GM23338 (cell line): ENCODE measurements around the gene WDR17. TPM values are rescaled to one million over a fixed set of nuclear protein-coding genes. Genes with fewer than 3 reads are reported as not detected.
A peak's percentile ranks its signal among the peaks of the same experiment; 100 is the strongest.

Experiments
- ATAC-seq: fragments of 200-7000 bp; cut with Tn5 transposase; 3 replicates; pipeline ENCODE4 v1.9.1; 2020
- DNase-seq: peaks from one replicate; pipeline ENCODE4 v3.0.0-alpha.2; 2015; ENCODE audit warnings: low spot score
- H2AFZ ChIP-seq: fragments of 200-600 bp; sonication (generic); 2 replicates; pipeline ENCODE4 v1.8.0; 2016; ENCODE audit warnings: antibody characterized with exemption, mild to moderate bottlenecking, moderate library complexity
- H3F3A ChIP-seq: fragments of 200-600 bp; sonication (generic); replicated peaks from 2 replicates; pipeline ENCODE4 v1.8.0; 2017; ENCODE audit warnings: antibody characterized with exemption, mixed run types, low read depth
- H3K27ac ChIP-seq: fragments of 200-600 bp; sonication (generic); 2 replicates; pipeline ENCODE4 v1.6.1; 2016; ENCODE audit warnings: low read depth
- H3K27me3 ChIP-seq: fragments of 200-600 bp; sonication (generic); 2 replicates; pipeline ENCODE4 v1.8.0; 2016; ENCODE audit warnings: mild to moderate bottlenecking, mixed run types, moderate library complexity; ENCODE audit not compliant: insufficient read depth
- H3K36me3 ChIP-seq: fragments of 200-600 bp; sonication (generic); 2 replicates; pipeline ENCODE4 v1.8.0; 2016; ENCODE audit warnings: mild to moderate bottlenecking; ENCODE audit not compliant: insufficient read depth
- H3K4me1 ChIP-seq: fragments of 200-600 bp; sonication (generic); 2 replicates; pipeline ENCODE4 v1.8.0; 2016; ENCODE audit warnings: mild to moderate bottlenecking, moderate library complexity; ENCODE audit not compliant: insufficient read depth
- H3K4me2 ChIP-seq: fragments of 200-600 bp; sonication (generic); 2 replicates; pipeline ENCODE4 v1.7.1; 2017; ENCODE audit warnings: mixed run types
- H3K4me3 ChIP-seq: fragments of 200-600 bp; sonication (generic); 2 replicates; pipeline ENCODE4 v1.6.1; 2016; ENCODE audit warnings: mixed run types
- H3K79me2 ChIP-seq: fragments of 200-600 bp; sonication (generic); replicated peaks from 2 replicates; pipeline ENCODE4 v1.8.0; 2017; ENCODE audit warnings: mild to moderate bottlenecking; ENCODE audit not compliant: insufficient read depth
- H3K9me2 ChIP-seq: fragments of 200-600 bp; sonication (generic); 2 replicates; pipeline ENCODE4 v1.8.0; 2017; ENCODE audit not compliant: insufficient read depth
- H4K20me1 ChIP-seq: fragments of 200-600 bp; sonication (generic); replicated peaks from 2 replicates; pipeline ENCODE4 v1.8.0; 2017; ENCODE audit warnings: mild to moderate bottlenecking; ENCODE audit not compliant: insufficient read depth
- H3K27ac Mint-ChIP-seq: 2 replicates; pipeline ENCODE4 v1.8.0; 2020; ENCODE audit warnings: inconsistent platforms, mild to moderate bottlenecking, moderate library complexity, mixed read lengths
- H3K27me3 Mint-ChIP-seq: 3 replicates; pipeline ENCODE4 v1.8.0; 2022; ENCODE audit warnings: low read depth, mild to moderate bottlenecking, moderate library complexity, mixed read lengths, inconsistent platforms; ENCODE audit not compliant: insufficient read depth, poor library complexity
- H3K36me3 Mint-ChIP-seq: 3 replicates; pipeline ENCODE4 v1.8.0; 2021; ENCODE audit warnings: low read depth, mild to moderate bottlenecking, inconsistent platforms, moderate library complexity, mixed read lengths
- H3K4me1 Mint-ChIP-seq: 3 replicates; pipeline ENCODE4 v1.8.0; 2020; ENCODE audit warnings: mild to moderate bottlenecking, inconsistent platforms, mixed read lengths
- H3K4me3 Mint-ChIP-seq: 3 replicates; pipeline ENCODE4 v1.8.0; 2021; ENCODE audit warnings: moderate library complexity, mild to moderate bottlenecking, inconsistent platforms, mixed read lengths
- H3K9me3 Mint-ChIP-seq: 3 replicates; pipeline ENCODE4 v1.8.0; 2020; ENCODE audit warnings: moderate library complexity, mild to moderate bottlenecking, inconsistent platforms, mixed read lengths
- CTCF ChIP-seq, 2 experiments: fragments of 200-600 bp in 1 of 2; sonication (generic) in 1 of 2; conservative IDR thresholded peaks; 2 replicates each; pipeline versions ENCODE4 v1.5.1 to v1.6.1; 2016 to 2017; ENCODE audit warnings: antibody characterized with exemption in 2 of 2, low read depth in 2 of 2, mild to moderate bottlenecking in 2 of 2, moderate library complexity in 1 of 2
- POLR2AphosphoS5 ChIP-seq: IDR thresholded peaks from 2 replicates; pipeline ENCODE4 v1.6.1; 2016; ENCODE audit warnings: antibody characterized with exemption, low read depth
- ZNF114 ChIP-seq: fragments of 250-450 bp; sonication (Bioruptor Pico); IDR thresholded peaks from 2 replicates; pipeline ENCODE4 v1.5.0; 2020; ENCODE audit warnings: mild to moderate bottlenecking, moderate library complexity
- polyA plus RNA-seq: library from polyadenylated mRNA; unstranded; fragments of >200 nt; fragmentation: Nextera tagmentation; extraction: Ambion mirVana; gene quantifications from 2 replicates; pipeline ENCODE4 v1.2.1, GENCODE V29; 2016
- total RNA-seq: library from RNA; depleted of rRNA; stranded (reverse); fragments of >200 nt; shearing (Covaris generic); gene quantifications from 2 replicates; pipeline ENCODE4 v1.2.3, GENCODE V29; 2014
- TF ChIP-seq, protein P1 (sequence below): fragments of 250-450 bp; sonication (Bioruptor Pico); IDR thresholded peaks from 2 replicates; pipeline ENCODE4 v1.5.0; 2020; ENCODE audit warnings: mild to moderate bottlenecking, moderate library complexity

WDR17 gene
- total and polyA plus RNA-seq, 2 experiments from 2014 or later = 1.9 to 4.3 TPM

DNA sequence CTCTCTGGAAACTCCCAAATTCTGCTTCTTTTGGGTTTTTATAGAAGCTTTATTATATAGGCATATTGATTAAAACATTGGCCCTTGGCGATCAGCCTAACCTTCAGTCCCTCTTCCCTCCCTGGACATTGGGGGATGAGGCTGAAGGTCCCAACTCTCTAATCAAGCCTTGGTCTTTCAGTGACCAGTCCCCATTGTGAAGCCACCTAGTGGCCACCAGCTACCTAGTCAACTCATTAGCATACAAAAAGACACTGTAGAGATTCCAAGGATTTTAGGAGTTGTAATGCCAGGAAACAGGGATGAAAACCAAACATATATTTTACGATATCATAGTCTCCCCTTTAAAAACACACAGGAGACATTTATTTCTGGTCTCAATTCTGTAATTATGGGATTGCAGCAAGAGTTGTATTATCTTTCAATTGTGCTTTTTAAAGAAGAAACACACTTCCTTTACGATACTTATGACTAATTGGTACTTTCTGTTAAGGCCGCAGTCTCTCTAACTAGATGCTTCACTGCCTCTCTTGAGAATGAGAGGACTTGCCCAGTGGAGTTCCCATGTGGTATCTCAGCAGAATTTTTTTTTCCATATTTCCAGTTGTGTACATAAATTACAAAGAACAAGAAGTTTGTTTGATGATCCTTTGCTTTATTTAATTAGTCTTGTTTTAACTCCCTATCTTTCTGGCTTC, 58.2 kb downstream of the WDR17 start:
- Mint-ChIP-seq H3K27ac (peak overlapping the region; percentile 2; the same call in 1 of the 2 replicates), H3K36me3 (no peaks in the 10 kb centered on the region), H3K27me3 (no peaks in the 10 kb centered on the region), H3K9me3 (no peaks in the 10 kb centered on the region), H3K4me3 (no peak overlapping the region), H3K4me1 (peaks cover 6% of the 10 kb centered on the region; the same call in 2 of the 3 replicates)
- Histone ChIP-seq H3K79me2 (no peaks in the 10 kb centered on the region), H3K27me3 (no peaks in the 10 kb centered on the region), H3K4me3 (no peak overlapping the region), H2AFZ (no peak overlapping the region), H3K9me2 (no peaks in the 10 kb centered on the region), H4K20me1 (no peaks in the 10 kb centered on the region), H3K36me3 (no peaks in the 10 kb centered on the region), H3K27ac (no peak overlapping the region), H3F3A (no peaks in the 10 kb centered on the region), H3K4me1 (peaks cover 4% of the 10 kb centered on the region; the same call in 1 of the 2 replicates), H3K4me2 (no peak overlapping the region)
- DNase-seq (peak; percentile 79), ATAC-seq (peak; percentile 96)
- TF ChIP-seq, protein P1, sequence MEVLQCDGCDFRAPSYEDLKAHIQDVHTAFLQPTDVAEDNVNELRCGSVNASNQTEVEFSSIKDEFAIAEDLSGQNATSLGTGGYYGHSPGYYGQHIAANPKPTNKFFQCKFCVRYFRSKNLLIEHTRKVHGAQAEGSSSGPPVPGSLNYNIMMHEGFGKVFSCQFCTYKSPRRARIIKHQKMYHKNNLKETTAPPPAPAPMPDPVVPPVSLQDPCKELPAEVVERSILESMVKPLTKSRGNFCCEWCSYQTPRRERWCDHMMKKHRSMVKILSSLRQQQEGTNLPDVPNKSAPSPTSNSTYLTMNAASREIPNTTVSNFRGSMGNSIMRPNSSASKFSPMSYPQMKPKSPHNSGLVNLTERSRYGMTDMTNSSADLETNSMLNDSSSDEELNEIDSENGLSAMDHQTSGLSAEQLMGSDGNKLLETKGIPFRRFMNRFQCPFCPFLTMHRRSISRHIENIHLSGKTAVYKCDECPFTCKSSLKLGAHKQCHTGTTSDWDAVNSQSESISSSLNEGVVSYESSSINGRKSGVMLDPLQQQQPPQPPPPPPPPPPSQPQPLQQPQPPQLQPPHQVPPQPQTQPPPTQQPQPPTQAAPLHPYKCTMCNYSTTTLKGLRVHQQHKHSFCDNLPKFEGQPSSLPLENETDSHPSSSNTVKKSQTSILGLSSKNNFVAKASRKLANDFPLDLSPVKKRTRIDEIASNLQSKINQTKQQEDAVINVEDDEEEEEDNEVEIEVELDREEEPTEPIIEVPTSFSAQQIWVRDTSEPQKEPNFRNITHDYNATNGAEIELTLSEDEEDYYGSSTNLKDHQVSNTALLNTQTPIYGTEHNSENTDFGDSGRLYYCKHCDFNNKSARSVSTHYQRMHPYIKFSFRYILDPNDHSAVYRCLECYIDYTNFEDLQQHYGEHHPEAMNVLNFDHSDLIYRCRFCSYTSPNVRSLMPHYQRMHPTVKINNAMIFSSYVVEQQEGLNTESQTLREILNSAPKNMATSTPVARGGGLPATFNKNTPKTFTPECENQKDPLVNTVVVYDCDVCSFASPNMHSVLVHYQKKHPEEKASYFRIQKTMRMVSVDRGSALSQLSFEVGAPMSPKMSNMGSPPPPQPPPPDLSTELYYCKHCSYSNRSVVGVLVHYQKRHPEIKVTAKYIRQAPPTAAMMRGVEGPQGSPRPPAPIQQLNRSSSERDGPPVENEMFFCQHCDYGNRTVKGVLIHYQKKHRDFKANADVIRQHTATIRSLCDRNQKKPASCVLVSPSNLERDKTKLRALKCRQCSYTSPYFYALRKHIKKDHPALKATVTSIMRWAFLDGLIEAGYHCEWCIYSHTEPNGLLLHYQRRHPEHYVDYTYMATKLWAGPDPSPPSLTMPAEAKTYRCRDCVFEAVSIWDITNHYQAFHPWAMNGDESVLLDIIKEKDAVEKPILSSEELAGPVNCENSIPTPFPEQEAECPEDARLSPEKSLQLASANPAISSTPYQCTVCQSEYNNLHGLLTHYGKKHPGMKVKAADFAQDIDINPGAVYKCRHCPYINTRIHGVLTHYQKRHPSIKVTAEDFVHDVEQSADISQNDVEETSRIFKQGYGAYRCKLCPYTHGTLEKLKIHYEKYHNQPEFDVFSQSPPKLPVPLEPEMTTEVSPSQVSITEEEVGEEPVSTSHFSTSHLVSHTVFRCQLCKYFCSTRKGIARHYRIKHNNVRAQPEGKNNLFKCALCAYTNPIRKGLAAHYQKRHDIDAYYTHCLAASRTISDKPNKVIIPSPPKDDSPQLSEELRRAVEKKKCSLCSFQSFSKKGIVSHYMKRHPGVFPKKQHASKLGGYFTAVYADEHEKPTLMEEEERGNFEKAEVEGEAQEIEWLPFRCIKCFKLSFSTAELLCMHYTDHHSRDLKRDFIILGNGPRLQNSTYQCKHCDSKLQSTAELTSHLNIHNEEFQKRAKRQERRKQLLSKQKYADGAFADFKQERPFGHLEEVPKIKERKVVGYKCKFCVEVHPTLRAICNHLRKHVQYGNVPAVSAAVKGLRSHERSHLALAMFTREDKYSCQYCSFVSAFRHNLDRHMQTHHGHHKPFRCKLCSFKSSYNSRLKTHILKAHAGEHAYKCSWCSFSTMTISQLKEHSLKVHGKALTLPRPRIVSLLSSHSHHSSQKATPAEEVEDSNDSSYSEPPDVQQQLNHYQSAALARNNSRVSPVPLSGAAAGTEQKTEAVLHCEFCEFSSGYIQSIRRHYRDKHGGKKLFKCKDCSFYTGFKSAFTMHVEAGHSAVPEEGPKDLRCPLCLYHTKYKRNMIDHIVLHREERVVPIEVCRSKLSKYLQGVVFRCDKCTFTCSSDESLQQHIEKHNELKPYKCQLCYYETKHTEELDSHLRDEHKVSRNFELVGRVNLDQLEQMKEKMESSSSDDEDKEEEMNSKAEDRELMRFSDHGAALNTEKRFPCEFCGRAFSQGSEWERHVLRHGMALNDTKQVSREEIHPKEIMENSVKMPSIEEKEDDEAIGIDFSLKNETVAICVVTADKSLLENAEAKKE (CRISPR knock-in tag) = peak; percentile 76; the same call in 1 of the 2 replicates
- TF ChIP-seq ZNF114 = 0 out of 2 replicates have a peak, but pooled peaks have one; percentile 29
- peak; percentile 75 to 84 for TF ChIP-seq CTCF (conservative IDR thresholded peaks at IDR 0.05; ENCODE audit: low read depth in 2 of 2)
- TF ChIP-seq POLR2AphosphoS5 = no peak
